Measurements from ENCODE around the gene PLEKHH2.

PLEKHH2 gene

DNA sequence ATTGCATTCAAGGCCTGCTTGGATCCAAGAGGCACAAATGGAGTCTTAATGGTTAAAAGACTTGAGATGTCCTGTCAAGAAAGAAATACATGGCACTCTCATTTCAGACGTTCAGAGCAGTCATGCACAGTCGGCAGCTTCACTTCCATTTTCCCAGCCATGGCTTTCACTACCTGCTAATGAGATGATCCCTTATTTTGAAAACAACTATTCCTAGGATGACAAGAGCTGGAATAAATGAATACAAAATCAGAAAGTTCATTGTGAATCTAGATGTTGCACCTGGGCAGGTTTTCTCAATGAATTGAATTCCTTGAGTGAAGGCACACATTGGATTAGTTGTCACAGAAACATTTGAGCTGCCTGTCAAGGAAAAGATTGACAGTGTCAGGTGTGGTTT, 175.9 kb downstream of the PLEKHH2 start:
- TF ChIP-seq POLR2AphosphoS5 (IDR thresholded peaks at IDR 0.05; ENCODE audit: low read depth, low read length), result no peak
- no peak for TF ChIP-seq FOXP2 (optimal IDR thresholded peaks at IDR 0.05; ENCODE audit: borderline replicate concordance, extremely low read depth, extremely low read length, insufficient read depth)
- no peak for TF ChIP-seq SIN3A (IDR thresholded peaks at IDR 0.05; ENCODE audit: borderline replicate concordance, insufficient read depth, low read length)
- TF ChIP-seq, protein P1, sequence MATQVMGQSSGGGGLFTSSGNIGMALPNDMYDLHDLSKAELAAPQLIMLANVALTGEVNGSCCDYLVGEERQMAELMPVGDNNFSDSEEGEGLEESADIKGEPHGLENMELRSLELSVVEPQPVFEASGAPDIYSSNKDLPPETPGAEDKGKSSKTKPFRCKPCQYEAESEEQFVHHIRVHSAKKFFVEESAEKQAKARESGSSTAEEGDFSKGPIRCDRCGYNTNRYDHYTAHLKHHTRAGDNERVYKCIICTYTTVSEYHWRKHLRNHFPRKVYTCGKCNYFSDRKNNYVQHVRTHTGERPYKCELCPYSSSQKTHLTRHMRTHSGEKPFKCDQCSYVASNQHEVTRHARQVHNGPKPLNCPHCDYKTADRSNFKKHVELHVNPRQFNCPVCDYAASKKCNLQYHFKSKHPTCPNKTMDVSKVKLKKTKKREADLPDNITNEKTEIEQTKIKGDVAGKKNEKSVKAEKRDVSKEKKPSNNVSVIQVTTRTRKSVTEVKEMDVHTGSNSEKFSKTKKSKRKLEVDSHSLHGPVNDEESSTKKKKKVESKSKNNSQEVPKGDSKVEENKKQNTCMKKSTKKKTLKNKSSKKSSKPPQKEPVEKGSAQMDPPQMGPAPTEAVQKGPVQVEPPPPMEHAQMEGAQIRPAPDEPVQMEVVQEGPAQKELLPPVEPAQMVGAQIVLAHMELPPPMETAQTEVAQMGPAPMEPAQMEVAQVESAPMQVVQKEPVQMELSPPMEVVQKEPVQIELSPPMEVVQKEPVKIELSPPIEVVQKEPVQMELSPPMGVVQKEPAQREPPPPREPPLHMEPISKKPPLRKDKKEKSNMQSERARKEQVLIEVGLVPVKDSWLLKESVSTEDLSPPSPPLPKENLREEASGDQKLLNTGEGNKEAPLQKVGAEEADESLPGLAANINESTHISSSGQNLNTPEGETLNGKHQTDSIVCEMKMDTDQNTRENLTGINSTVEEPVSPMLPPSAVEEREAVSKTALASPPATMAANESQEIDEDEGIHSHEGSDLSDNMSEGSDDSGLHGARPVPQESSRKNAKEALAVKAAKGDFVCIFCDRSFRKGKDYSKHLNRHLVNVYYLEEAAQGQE (IDR thresholded peaks at IDR 0.05; ENCODE audit: insufficient read depth in 1 of 2, low read depth in 2 of 2, low read length in 2 of 2), result no peak
- no peak for TF ChIP-seq TAF1 (IDR thresholded peaks at IDR 0.05; ENCODE audit: borderline replicate concordance, insufficient read depth, low read length)

DNA sequence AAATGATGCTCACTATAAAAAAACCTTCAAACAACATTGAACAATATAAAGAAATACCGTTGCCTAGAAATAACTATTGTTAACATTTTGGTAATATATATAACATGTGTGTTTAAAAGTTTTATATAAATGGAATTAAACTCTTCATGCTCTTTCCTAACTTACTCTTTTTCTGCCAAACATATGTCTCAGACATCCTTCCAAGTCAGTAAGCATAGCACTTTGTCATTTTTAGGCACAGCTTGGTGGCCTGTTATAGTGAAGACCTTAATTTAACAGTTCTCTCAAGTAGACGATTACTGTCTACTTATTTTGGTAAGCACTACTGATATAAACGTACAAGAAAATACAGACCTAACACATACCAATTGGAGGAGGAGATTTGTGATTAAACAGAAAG, 177.7 kb downstream of the PLEKHH2 start:
- no peak for TF ChIP-seq SIN3A (IDR thresholded peaks at IDR 0.05; ENCODE audit: borderline replicate concordance, insufficient read depth, low read length)
- no peak for TF ChIP-seq TAF1 (IDR thresholded peaks at IDR 0.05; ENCODE audit: borderline replicate concordance, insufficient read depth, low read length)
- TF ChIP-seq, protein P1 (IDR thresholded peaks at IDR 0.05; ENCODE audit: insufficient read depth in 1 of 2, low read depth in 2 of 2, low read length in 2 of 2), result no peak
- TF ChIP-seq POLR2AphosphoS5 (IDR thresholded peaks at IDR 0.05; ENCODE audit: low read depth, low read length), result no peak
- no peak for TF ChIP-seq FOXP2 (optimal IDR thresholded peaks at IDR 0.05; ENCODE audit: borderline replicate concordance, extremely low read depth, extremely low read length, insufficient read depth)

Measured in PFSK-1 (cell line).